Gastroesophageal sphincter (tissue), 4 donors: ENCODE results near the gene ZNF865. TPM values are rescaled to one million over a fixed set of nuclear protein-coding genes. Genes with fewer than 3 reads are reported as not detected.

ENCODE experiments used
- ATAC-seq: fragments of 150-250 bp; one replicate; pipeline ENCODE4 v1.9.1; 2016; ENCODE audit warnings: mild to moderate bottlenecking, moderate library complexity
- H3K27ac ChIP-seq, 4 donors: fragments of 200-600 bp; sonication (generic) in 3 of 4; 1 replicate in 3 of 4; 2 replicates in 1 of 4; pipeline ENCODE4 v1.5.1; 2016 to 2019
- H3K27me3 ChIP-seq: fragments of 200-600 bp; sonication (generic); one replicate; pipeline ENCODE4 v1.5.1; 2019
- H3K36me3 ChIP-seq, 2 donors: fragments of 200-600 bp; sonication (generic); one replicate each; pipeline ENCODE4 v1.5.1; 2019; ENCODE audit warnings: control low read depth in 1 of 2
- H3K4me1 ChIP-seq, 3 donors: fragments of 200-600 bp; sonication (generic); 1 replicate in 2 of 3; 2 replicates in 1 of 3; pipeline ENCODE4 v1.5.1; 2016 to 2019; ENCODE audit warnings: control low read depth in 2 of 3
- H3K4me3 ChIP-seq, 2 donors: fragments of 200-600 bp; sonication (generic); one replicate each; pipeline ENCODE4 v1.5.1; 2019; ENCODE audit warnings: mild to moderate bottlenecking in 1 of 2, moderate library complexity in 1 of 2
- H3K9me3 ChIP-seq, 3 donors: fragments of 200-600 bp; sonication (generic); one replicate each; pipeline ENCODE4 v1.5.1; 2017 to 2019; ENCODE audit warnings: control low read depth in 2 of 3
- CTCF ChIP-seq, 4 experiments: fragments of 200-600 bp in 2 of 4; fragments of 450-650 bp in 2 of 4; sonication (generic) in 1 of 4; IDR thresholded peaks; one replicate each; pipeline ENCODE4 v1.5.1; 2017 to 2019; ENCODE audit warnings: antibody characterized with exemption in 4 of 4, mild to moderate bottlenecking in 2 of 4, moderate library complexity in 2 of 4
- EP300 ChIP-seq: sonication (generic); formaldehyde crosslinking; IDR thresholded peaks from one replicate; pipeline ENCODE4 v1.6.1; 2017; ENCODE audit warnings: antibody characterized with exemption, mild to moderate bottlenecking
- POLR2A ChIP-seq, 2 donors: fragments of 450-650 bp; IDR thresholded peaks; one replicate each; pipeline ENCODE4 v1.6.1; 2017; ENCODE audit warnings: antibody characterized with exemption in 2 of 2, mild to moderate bottlenecking in 2 of 2, moderate library complexity in 1 of 2
- POLR2AphosphoS5 ChIP-seq: sonication (generic); formaldehyde crosslinking; IDR thresholded peaks from one replicate; pipeline ENCODE4 v1.6.1; 2017; ENCODE audit warnings: antibody characterized with exemption
- WGBS, 2 donors: methylation state at CpG; one replicate each; pipeline ENCODE4 v1.1.5; 2018; ENCODE audit warnings: low coverage in 1 of 2; 5-methylcytosine and 5-hydroxymethylcytosine counted together
- total RNA-seq, 4 donors: library from RNA; depleted of rRNA; stranded (reverse); fragments of >200 nt; gene quantifications; one replicate each; pipeline ENCODE4 v1.1.0, GENCODE V29; 2016

The ZNF865 gene
- total RNA-seq, 4 donors from 2014 or later: 4.6 to 12.0 (median 6.4) TPM

- H3K4me3 ChIP-seq: no peak overlapping the region
- peaks cover 0 to 29% of the 10 kb centered on the region in 2 donors for H3K36me3 ChIP-seq
- no peak for ATAC-seq
- WGBS, 2 donors: 80 to 89% methylated on average over 5 of the region's 5 CpGs
- peaks cover 0 to 25% (median 8%) of the 10 kb centered on the region in 3 donors for H3K4me1 ChIP-seq
- no peak overlapping the region for H3K27ac ChIP-seq
- no peaks in the 10 kb centered on the region for H3K9me3 ChIP-seq
- TF ChIP-seq POLR2AphosphoS5: no peak
- TF ChIP-seq EP300: no peak
- no peak for TF ChIP-seq CTCF (IDR thresholded peaks at IDR 0.05)
- H3K27me3 ChIP-seq: no peaks in the 10 kb centered on the region
Observed at GRCh38 chr19:55576746-55577145, 28.7 kb upstream of the ZNF865 start.

GRCh38 chr19:55578031-55578760 is 27.3 kb upstream of the ZNF865 start:
- TF ChIP-seq POLR2A (IDR thresholded peaks at IDR 0.05): no peak
- peaks cover 0 to 29% of the 10 kb centered on the region in 2 donors for H3K36me3 ChIP-seq
- no peak overlapping the region for H3K4me3 ChIP-seq
- no peaks in the 10 kb centered on the region for H3K27me3 ChIP-seq
- no peak overlapping the region for H3K27ac ChIP-seq
- WGBS, 2 donors: 100% methylated on average over 1 of the region's 83 CpGs; no CpG with 5 or more reads in 1 of the 2 donors
- ATAC-seq: no peak
- no peaks in the 10 kb centered on the region for H3K9me3 ChIP-seq
- H3K4me1 ChIP-seq: peaks cover 0 to 33% (median 8%) of the 10 kb centered on the region in 3 donors

- Histone ChIP-seq H3K9me3 (no peaks in the 10 kb centered on the region), H3K36me3 (peaks cover 0 to 29% of the 10 kb centered on the region in 2 donors), H3K4me1 (peaks cover 0 to 33% (median 8%) of the 10 kb centered on the region in 3 donors), H3K4me3 (peak overlapping the region in 1 of 2 donors; percentile 94), H3K27me3 (no peaks in the 10 kb centered on the region), H3K27ac (peak overlapping the region in 3 of 4 donors; percentile 92 to 94 (median 93))
- TF ChIP-seq EP300 (no peak), CTCF (IDR thresholded peaks at IDR 0.05) (no peak), POLR2A (IDR thresholded peaks at IDR 0.05) (no peak), POLR2AphosphoS5 (no peak)
- ATAC-seq: no peak
- 80 to 84% methylated on average over 7 to 8 of the region's 90 CpGs for WGBS, 2 donors
Observed at GRCh38 chr19:55578761-55579747, 26.4 kb upstream of the ZNF865 start.

GRCh38 chr19:55579766-55580621 is 25.5 kb upstream of the ZNF865 start:
- no peaks in the 10 kb centered on the region for H3K27me3 ChIP-seq
- 6 to 8% methylated on average over 10 to 13 of the region's 20 CpGs for WGBS, 2 donors
- peak; percentile 25 for ATAC-seq
- peaks cover 0 to 33% (median 8%) of the 10 kb centered on the region in 3 donors for H3K4me1 ChIP-seq
- H3K36me3 ChIP-seq: peaks cover 0 to 29% of the 10 kb centered on the region in 2 donors
- H3K4me3 ChIP-seq: peak overlapping the region; percentile 93 to 94
- TF ChIP-seq CTCF (IDR thresholded peaks at IDR 0.05) (no peak), EP300 (no peak), POLR2A (IDR thresholded peaks at IDR 0.05) (no peak), POLR2AphosphoS5 (no peak)
- H3K9me3 ChIP-seq: no peaks in the 10 kb centered on the region
- H3K27ac ChIP-seq: peak overlapping the region; percentile 91 to 94 (median 92)
